ENCODE results near the gene NABP1. TPM values are rescaled to one million over a fixed set of nuclear protein-coding genes. Genes with fewer than 3 reads are reported as not detected.
A peak's percentile ranks its signal among the peaks of the same experiment; 100 is the strongest.

Gene NABP1
- total and polyA plus RNA-seq, 10 of the 15 experiments (the other 5 are each of a cell fraction or from before 2014, with no cell fraction given) = 22.9 to 65.7 (median 39.9) TPM

DNA sequence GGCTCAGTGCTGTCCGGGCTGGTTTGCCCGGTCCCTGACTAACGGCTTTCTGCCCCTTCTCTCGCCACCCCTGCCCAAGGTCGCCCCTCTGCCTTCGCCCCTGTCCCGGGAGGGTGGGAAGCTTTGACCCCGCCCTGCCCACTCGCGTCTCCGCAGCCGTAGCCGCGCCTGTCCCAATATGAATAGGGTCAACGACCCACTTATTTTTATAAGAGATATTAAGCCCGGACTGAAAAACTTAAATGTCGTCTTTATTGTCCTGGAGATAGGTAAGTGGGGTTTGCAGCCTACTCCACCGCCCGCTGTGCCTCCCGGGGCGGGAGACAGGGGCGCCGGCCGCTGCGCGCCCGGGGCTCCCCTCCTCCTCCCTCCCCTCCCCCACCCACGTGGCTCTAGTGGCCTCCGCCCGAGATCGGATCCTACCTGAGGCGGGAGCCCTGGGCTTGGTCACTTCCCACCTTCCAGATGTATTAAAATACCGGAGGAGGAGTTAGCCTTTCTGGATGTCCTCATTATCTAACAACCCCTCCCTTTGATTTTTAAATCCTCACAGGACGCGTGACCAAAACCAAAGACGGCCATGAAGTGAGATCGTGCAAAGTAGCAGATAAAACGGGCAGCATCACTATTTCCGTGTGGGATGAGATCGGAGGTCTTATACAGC is 633 bp downstream of the NABP1 start (continued):
- no peak for TF ChIP-seq SMAD1 (IDR thresholded peaks at IDR 0.05; ENCODE audit: low read depth, partially characterized antibody)
- TF ChIP-seq, protein P1, sequence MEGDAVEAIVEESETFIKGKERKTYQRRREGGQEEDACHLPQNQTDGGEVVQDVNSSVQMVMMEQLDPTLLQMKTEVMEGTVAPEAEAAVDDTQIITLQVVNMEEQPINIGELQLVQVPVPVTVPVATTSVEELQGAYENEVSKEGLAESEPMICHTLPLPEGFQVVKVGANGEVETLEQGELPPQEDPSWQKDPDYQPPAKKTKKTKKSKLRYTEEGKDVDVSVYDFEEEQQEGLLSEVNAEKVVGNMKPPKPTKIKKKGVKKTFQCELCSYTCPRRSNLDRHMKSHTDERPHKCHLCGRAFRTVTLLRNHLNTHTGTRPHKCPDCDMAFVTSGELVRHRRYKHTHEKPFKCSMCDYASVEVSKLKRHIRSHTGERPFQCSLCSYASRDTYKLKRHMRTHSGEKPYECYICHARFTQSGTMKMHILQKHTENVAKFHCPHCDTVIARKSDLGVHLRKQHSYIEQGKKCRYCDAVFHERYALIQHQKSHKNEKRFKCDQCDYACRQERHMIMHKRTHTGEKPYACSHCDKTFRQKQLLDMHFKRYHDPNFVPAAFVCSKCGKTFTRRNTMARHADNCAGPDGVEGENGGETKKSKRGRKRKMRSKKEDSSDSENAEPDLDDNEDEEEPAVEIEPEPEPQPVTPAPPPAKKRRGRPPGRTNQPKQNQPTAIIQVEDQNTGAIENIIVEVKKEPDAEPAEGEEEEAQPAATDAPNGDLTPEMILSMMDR (IDR thresholded peaks at IDR 0.05 in 2 of 3, conservative IDR thresholded peaks at IDR 0.05 in 1 of 3; ENCODE audit: control insufficient read depth in 2 of 3, extremely low read depth in 1 of 3, insufficient read depth in 1 of 3, low read depth in 3 of 3, low read length in 3 of 3) = no peak
- no peak for TF ChIP-seq NFYB (IDR thresholded peaks at IDR 0.05; ENCODE audit: insufficient read depth, low read depth, low read length)
- no peak for TF ChIP-seq ESRRA (IDR thresholded peaks at IDR 0.05; ENCODE audit: low read length)
- TF ChIP-seq ZNF24 (IDR thresholded peaks at IDR 0.05) = no peak
- TF ChIP-seq, protein P2, sequence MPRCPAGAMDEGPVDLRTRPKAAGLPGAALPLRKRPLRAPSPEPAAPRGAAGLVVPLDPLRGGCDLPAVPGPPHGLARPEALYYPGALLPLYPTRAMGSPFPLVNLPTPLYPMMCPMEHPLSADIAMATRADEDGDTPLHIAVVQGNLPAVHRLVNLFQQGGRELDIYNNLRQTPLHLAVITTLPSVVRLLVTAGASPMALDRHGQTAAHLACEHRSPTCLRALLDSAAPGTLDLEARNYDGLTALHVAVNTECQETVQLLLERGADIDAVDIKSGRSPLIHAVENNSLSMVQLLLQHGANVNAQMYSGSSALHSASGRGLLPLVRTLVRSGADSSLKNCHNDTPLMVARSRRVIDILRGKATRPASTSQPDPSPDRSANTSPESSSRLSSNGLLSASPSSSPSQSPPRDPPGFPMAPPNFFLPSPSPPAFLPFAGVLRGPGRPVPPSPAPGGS (IDR thresholded peaks at IDR 0.05; ENCODE audit: borderline replicate concordance, insufficient read depth, low read depth, low read length, poor library complexity, severe bottlenecking) = no peak
- TF ChIP-seq, protein P3, sequence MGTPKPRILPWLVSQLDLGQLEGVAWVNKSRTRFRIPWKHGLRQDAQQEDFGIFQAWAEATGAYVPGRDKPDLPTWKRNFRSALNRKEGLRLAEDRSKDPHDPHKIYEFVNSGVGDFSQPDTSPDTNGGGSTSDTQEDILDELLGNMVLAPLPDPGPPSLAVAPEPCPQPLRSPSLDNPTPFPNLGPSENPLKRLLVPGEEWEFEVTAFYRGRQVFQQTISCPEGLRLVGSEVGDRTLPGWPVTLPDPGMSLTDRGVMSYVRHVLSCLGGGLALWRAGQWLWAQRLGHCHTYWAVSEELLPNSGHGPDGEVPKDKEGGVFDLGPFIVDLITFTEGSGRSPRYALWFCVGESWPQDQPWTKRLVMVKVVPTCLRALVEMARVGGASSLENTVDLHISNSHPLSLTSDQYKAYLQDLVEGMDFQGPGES (IDR thresholded peaks at IDR 0.05) = no peak
- TF ChIP-seq, protein P4, sequence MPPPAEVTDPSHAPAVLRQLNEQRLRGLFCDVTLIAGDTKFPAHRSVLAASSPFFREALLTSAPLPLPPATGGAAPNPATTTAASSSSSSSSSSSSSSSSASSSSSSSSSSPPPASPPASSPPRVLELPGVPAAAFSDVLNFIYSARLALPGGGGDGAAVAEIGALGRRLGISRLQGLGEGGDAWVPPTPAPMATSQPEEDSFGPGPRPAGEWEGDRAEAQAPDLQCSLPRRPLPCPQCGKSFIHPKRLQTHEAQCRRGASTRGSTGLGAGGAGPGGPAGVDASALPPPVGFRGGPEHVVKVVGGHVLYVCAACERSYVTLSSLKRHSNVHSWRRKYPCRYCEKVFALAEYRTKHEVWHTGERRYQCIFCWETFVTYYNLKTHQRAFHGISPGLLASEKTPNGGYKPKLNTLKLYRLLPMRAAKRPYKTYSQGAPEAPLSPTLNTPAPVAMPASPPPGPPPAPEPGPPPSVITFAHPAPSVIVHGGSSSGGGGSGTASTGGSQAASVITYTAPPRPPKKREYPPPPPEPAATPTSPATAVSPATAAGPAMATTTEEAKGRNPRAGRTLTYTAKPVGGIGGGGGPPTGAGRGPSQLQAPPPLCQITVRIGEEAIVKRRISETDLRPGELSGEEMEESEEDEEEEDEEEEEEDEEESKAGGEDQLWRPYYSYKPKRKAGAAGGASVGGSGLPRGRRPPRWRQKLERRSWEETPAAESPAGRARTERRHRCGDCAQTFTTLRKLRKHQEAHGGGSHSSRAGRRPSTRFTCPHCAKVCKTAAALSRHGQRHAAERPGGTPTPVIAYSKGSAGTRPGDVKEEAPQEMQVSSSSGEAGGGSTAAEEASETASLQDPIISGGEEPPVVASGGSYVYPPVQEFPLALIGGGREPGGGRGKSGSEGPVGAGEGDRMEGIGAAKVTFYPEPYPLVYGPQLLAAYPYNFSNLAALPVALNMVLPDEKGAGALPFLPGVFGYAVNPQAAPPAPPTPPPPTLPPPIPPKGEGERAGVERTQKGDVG (CRISPR knock-in tag; IDR thresholded peaks at IDR 0.05) = no peak
- TF ChIP-seq, protein P5, sequence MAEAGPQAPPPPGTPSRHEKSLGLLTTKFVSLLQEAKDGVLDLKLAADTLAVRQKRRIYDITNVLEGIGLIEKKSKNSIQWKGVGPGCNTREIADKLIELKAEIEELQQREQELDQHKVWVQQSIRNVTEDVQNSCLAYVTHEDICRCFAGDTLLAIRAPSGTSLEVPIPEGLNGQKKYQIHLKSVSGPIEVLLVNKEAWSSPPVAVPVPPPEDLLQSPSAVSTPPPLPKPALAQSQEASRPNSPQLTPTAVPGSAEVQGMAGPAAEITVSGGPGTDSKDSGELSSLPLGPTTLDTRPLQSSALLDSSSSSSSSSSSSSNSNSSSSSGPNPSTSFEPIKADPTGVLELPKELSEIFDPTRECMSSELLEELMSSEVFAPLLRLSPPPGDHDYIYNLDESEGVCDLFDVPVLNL (IDR thresholded peaks at IDR 0.05; ENCODE audit: low read depth, low read length) = no peak
- no peak for TF ChIP-seq SUZ12 (IDR thresholded peaks at IDR 0.05; ENCODE audit: unreplicated experiment)
- TF ChIP-seq, protein P6, sequence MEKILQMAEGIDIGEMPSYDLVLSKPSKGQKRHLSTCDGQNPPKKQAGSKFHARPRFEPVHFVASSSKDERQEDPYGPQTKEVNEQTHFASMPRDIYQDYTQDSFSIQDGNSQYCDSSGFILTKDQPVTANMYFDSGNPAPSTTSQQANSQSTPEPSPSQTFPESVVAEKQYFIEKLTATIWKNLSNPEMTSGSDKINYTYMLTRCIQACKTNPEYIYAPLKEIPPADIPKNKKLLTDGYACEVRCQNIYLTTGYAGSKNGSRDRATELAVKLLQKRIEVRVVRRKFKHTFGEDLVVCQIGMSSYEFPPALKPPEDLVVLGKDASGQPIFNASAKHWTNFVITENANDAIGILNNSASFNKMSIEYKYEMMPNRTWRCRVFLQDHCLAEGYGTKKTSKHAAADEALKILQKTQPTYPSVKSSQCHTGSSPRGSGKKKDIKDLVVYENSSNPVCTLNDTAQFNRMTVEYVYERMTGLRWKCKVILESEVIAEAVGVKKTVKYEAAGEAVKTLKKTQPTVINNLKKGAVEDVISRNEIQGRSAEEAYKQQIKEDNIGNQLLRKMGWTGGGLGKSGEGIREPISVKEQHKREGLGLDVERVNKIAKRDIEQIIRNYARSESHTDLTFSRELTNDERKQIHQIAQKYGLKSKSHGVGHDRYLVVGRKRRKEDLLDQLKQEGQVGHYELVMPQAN (conservative IDR thresholded peaks at IDR 0.05) = peak; percentile 70; the same call in 1 of the 2 replicates
- TF ChIP-seq RCOR1 (conservative IDR thresholded peaks at IDR 0.05; ENCODE audit: low read depth, low read length) = 0 out of 2 replicates have a peak, but pooled peaks have one; percentile 4
- TF ChIP-seq, protein P7, sequence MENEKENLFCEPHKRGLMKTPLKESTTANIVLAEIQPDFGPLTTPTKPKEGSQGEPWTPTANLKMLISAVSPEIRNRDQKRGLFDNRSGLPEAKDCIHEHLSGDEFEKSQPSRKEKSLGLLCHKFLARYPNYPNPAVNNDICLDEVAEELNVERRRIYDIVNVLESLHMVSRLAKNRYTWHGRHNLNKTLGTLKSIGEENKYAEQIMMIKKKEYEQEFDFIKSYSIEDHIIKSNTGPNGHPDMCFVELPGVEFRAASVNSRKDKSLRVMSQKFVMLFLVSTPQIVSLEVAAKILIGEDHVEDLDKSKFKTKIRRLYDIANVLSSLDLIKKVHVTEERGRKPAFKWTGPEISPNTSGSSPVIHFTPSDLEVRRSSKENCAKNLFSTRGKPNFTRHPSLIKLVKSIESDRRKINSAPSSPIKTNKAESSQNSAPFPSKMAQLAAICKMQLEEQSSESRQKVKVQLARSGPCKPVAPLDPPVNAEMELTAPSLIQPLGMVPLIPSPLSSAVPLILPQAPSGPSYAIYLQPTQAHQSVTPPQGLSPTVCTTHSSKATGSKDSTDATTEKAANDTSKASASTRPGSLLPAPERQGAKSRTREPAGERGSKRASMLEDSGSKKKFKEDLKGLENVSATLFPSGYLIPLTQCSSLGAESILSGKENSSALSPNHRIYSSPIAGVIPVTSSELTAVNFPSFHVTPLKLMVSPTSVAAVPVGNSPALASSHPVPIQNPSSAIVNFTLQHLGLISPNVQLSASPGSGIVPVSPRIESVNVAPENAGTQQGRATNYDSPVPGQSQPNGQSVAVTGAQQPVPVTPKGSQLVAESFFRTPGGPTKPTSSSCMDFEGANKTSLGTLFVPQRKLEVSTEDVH (IDR thresholded peaks at IDR 0.05; ENCODE audit: low read depth, partially characterized antibody) = peak; percentile 1
- 0 out of 2 replicates have a peak, but pooled peaks have one; percentile 53 for TF ChIP-seq NBN (IDR thresholded peaks at IDR 0.05)
